ENCODE data around the gene IL5RA.

IL5RA gene

GRCh38 chr3:3110299-3110630, at the start of gene IL5RA:
IL5RA (minus strand) TSS chr3:3110374; CDS start chr3:3104984, 5,390 bp downstream.
- DNase-seq, result no peak

GRCh38 chr3:3157484-3157883, 47.3 kb upstream of the IL5RA start:
- no peak for DNase-seq

- DNase-seq, result no peak
Measured at GRCh38 chr3:3154879-3155610, 44.9 kb upstream of the IL5RA start.

GRCh38 chr3:3151513-3151912, 41.3 kb upstream of the IL5RA start:
- no peak for DNase-seq

- no peak for DNase-seq
Measured at GRCh38 chr3:3149560-3149959, 39.4 kb upstream of the IL5RA start.

GRCh38 chr3:3145831-3146230, 35.7 kb upstream of the IL5RA start:
- no peak for DNase-seq

- DNase-seq, result no peak
Measured at GRCh38 chr3:3141939-3142338, 31.8 kb upstream of the IL5RA start.

- no peak for DNase-seq
Measured at GRCh38 chr3:3137526-3137925, 27.4 kb upstream of the IL5RA start.

- no peak for DNase-seq
Measured at GRCh38 chr3:3134750-3135448, 24.7 kb upstream of the IL5RA start.

GRCh38 chr3:3133500-3133899, 23.3 kb upstream of the IL5RA start:
- DNase-seq, result no peak

- DNase-seq, result no peak
Measured at GRCh38 chr3:3129579-3129978, 19.4 kb upstream of the IL5RA start.

GRCh38 chr3:3127432-3128010, 17.3 kb upstream of the IL5RA start:
- no peak for DNase-seq

- peak; percentile 94 for DNase-seq
Measured at GRCh38 chr3:3126477-3127431, 16.6 kb upstream of the IL5RA start, which contains the start of gene TRNT1. TRNT1 (plus strand) TSS chr3:3126940; CDS start chr3:3129041, 2,101 bp downstream.

GRCh38 chr3:3125977-3126376, 15.8 kb upstream of the IL5RA start:
- DNase-seq, result no peak

GRCh38 chr3:3119393-3119851, 9.2 kb upstream of the IL5RA start:
- DNase-seq, result no peak

GRCh38 chr3:3117651-3118050, 7.5 kb upstream of the IL5RA start:
- no peak for DNase-seq

- no peak for DNase-seq
Measured at GRCh38 chr3:3113042-3113709, 3.0 kb upstream of the IL5RA start.

- no peak for DNase-seq
Measured at GRCh38 chr3:3110749-3111361, 681 bp upstream of the IL5RA start.

- DNase-seq, result no peak
Measured at GRCh38 chr3:3109407-3110298, 521 bp downstream of the IL5RA start.

GRCh38 chr3:3107858-3108257, 2.3 kb downstream of the IL5RA start:
- no peak for DNase-seq

GRCh38 chr3:3107181-3107580, 3.0 kb downstream of the IL5RA start:
- no peak for DNase-seq
